SHP77 treated with DMSO at 0.1 percent for 48 hours (cell line): ENCODE data around the gene AMMECR1L.
"Not testable (repeated sequence)": the region's sequence is repeated elsewhere in the genome, so short reads cannot be mapped to it uniquely, and the experiment has no call there.

Experiments used
- DNase-seq: peaks from one replicate; lab custom pipeline; 2025; lab: John Stamatoyannopoulos, UW

AMMECR1L gene

DNA sequence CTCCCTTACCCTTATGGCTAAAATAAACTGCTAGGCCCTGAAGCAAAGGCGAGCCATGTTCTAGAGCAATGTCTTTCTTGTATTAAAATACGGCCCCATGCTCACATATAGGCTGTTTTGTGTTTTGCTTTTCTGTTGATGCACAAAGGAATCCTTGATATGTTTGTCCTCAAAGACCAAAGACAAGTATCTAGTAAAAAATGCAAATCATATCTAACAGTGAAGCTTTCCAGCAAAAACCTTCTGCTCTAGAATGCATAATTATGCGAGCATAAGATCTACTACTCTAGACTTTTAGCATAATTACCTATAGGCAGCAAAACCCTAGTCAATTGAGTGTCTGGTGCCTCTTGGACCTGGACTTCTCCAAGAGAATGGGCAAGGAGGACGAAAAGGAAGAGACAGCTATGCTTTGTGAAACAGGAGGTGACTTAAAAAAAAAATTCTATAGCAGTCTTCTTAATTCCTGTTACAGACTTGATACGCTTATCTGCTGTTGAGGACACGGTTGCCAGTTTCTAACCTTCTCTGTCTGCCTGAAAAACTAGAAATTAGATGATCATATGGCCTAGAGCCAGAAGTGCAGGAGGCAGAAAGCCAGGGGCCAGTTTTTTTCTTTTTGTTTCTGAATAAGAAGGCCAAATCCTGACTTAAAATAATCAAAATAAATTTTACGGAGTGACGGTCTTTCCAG lies 1.5 kb upstream of the AMMECR1L start:
- no peak for DNase-seq

DNA sequence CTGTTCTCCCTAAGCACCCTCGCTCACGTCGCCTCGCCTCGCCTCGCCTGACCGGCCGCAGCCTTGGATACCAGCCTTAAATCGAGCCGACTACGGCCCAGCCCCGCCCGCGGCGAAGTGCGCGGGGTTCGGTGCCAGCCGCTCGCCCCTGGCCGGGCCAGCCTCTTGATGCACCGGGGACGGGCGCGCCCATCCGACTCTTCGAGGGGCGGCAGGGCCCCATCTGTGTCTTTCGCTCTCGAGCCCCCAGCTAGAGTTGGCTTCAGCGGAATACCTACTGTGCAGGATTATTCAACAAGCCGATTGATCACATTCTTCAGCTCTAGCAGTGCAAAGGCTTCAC lies 808 bp upstream of the AMMECR1L start:
- DNase-seq = not testable (repeated sequence)

DNA sequence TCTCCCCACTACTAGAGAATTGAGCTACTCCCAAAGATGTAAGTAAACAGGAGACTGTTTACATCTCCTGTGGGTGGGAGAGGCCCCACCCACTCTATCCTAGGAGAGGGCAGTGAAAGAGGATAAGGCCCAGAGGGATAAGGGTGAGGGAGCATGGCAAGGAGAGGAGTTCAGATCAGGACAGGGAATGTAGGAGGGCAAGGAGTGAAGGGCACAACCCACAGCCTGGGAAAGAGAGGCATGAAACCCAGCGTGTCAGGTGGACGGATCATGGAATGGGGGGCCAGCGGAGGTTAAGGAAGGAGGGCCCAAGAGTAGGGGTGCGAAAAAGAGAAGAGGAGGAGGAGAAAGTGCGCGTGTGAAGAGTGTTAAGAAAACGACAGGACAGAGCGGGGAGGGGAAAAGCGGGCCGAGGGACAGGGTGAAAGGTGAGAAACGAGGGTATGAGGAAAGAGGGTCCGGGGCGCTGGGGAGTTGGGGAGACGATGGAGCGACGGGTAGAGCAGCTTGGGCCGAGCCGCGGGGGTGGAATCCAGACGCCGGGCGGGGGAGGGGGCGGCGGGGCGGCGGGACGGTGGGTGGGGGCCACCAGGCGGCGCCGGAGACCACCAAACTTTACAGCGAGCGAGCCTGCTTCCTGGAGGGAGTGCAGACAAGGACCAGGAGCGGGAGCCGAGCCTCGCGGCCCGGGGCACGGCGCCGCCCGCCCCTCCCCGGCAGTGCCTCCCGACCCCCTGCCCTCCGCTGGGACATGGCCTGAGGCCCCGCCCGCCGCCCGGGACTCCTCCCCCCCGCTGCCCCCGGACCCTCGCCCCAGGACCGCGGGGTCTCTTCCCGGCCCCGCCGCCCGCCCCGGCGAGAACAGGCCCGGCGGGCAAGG lies 655 bp downstream of the AMMECR1L start:
- DNase-seq = not testable (repeated sequence)

DNA sequence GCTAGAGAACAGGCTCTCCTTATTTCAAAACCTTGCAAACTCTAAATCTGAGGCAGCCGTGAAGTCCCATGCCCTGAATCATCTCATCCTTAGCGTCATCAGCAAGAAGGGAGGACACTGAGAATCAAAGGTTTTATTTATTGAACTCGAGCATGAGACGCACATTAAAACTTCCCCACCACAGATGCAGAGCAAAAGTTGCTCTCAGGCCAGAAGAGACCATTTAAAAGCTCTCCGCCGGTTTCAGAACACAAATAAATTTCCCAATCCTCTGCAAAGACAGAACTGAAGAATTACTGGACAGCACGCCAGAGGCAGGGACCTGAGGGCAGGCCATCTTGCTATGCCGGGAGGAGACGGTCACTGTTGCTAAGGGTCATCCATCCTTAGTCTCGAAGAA lies 1.3 kb downstream of the AMMECR1L start:
- DNase-seq = no peak

DNA sequence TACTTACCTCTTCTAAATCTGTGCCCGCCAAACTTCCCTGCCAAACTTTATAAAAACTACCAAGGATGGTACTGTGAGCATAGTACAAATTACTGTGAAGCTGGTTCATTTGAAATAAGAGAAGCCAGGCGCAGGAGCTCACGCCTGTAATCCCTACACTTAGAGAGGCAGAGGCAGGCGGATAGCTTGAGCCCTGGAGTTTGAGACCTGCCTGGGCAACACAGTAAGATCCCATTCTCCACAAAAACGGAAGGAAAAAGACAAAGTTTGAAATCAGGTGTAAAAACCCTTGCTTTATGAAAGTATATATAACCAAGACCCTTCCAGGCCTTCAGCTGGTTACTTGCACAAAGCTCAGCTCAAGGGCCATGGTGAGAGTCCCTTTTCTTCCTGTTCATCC lies 5.9 kb downstream of the AMMECR1L start:
- no peak for DNase-seq

DNA sequence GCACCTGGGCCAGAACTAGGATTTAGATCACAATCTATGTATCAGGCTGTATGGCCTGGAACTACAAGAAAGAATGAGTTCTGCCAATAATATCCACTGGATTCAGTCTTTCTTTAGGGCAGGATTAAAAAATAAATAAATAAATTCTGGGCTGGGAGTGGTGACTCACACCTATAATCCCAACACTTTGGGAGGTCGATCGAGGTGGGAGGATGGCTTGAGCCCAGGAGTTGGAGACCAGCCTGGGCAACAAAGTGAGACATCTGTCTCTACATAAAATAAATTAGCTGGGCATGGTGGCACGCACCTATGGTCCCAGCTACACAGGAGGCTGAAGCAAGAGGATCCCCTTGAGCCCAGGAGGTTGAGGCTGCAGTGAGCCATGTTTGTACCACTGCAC lies 8.1 kb downstream of the AMMECR1L start:
- DNase-seq = no peak

DNA sequence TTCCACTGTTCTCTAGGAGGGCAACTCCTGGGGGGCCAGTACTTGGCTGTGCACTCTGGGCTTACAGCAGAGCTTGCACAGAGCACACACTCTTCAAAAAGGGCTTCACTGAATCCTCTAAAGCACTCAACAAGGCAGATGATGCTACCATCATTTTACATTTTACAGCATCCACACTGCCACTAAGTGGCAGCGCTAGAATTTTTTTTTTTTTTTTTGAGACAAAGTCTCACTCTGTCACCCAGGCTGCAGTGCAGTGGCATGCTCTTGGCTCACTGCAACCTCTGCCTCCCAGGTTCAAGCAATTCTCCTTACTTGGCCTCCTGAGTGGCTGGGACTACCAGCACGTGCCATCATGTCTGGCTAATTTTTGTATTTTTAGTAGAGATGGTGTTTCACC lies 8.6 kb downstream of the AMMECR1L start:
- DNase-seq = no peak

DNA sequence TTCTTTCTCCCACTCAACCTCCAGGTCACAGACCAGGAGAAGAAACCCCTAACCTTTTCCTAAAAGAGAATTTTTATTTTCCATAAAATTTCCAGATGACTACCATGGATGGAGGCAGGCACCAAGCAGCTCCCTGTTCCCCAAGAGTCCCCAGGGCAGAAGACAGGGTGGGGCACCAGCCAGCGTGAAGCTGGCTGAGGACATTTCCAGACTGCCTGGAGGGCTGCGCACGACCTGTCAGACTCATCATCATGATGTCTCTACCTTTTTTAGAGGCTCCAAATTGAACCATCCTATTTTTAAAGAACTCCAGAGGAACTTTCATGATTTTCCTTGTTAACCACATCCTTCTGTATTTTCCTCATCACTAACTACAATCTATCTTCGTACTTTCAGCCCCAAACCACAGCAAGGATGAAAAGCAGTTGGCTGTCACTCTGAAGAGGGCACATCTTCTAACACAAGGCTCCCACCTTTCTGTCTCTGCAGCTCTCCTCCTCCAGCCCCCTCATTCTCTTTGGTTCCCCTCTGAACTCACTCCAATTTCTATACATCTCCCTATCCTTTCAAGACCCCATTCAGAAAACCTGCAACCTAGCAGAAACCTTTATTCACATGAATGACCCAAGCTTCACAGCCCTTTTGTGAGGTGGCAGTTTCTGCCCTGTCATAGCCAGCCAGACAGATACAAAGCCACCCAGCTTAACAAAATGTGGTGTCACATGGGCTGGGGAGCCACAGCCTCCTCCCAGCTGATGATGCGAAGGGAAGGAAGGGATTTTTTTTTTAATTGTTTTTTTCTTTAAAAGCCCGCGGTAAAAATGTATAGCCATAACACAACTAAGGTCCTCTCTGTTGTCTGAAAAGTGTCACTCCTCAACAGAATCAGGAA lies 11.1 kb downstream of the AMMECR1L start:
- DNase-seq = no peak

DNA sequence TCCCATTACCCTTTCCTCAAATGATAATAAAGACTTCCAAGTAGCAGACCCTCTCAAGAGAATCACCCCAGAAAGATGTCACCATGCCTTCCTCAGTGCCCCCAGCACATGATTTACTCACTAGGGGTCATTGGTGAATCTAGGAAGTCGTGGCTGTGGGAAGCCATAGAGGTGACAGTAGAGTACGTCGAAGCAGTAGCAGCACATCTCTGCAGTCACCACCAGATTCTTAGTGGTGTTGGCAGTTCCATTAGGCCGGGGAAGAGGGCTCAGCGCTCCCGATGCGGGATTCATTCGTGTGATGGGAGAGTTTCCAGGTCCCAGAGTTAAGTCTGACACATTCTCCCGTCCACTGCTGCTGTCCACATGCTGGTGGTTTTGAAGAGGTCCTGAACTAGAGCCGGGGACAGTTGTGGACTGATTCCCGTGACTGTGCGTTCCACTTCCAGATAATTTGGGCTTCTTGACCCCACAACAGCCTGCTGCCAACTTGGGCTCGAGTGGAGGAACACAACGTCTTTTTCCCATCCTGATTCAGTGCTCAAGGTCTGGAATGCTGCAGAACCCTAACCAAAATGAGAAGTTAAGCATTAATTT lies 12.0 kb downstream of the AMMECR1L start:
- no peak for DNase-seq

DNA sequence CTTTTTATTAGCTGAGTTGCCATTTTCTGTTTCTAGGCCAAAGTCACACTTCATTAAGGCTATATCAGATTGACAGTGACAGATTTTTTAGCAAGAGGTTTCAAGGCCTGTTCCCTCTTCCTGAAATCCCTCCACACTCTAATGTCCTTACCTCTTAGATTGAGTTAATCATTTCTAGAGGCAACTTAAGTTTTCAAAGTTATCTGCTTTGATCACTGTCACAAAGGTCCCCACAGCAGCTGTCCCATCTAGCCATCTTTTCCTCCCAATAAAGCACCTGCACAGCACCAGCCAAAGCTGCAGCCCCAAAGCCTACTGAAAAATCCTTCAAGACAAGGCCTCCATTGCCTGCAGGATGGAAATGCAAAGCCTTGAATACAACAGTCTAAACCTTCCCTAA lies 13.4 kb downstream of the AMMECR1L start:
- DNase-seq = no peak

DNA sequence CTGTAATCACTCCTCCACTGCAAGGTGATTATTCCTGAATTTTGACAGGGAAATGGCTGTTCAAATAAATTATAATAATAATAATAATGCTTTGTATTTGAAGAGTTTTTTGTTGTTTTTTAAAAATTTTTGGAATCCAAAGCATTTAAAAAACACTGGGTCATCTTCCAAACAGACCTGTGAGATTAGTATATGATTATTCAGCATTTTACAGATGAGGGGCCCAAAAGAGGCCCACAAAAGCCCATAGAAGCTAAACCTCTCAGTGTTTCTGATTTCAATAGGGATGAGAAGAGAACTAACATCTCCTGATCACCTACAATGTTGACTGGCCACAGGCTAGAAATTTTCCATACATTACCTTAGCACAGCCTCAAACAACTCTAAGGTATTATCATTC lies 19.8 kb downstream of the AMMECR1L start:
- DNase-seq = no peak

DNA sequence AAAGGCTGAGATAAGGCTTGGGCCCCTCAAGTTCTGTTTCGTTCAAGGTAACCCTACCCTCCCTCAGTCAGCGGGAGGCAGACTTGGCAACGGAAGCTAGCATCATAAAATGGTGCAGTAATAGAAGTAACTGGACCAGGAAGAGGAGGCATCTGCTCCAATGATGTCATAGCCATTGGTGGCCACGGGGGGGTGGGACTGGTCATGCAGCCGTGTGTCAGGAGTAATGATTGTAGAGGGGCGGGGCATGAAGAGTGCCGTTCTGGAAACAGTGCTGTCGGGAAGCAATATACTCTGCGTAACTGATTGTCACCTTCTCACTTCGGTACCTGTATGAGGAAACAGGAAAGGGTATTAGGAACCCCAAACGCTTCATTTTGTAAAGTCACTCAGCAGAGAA lies 20.9 kb downstream of the AMMECR1L start:
- DNase-seq = no peak

DNA sequence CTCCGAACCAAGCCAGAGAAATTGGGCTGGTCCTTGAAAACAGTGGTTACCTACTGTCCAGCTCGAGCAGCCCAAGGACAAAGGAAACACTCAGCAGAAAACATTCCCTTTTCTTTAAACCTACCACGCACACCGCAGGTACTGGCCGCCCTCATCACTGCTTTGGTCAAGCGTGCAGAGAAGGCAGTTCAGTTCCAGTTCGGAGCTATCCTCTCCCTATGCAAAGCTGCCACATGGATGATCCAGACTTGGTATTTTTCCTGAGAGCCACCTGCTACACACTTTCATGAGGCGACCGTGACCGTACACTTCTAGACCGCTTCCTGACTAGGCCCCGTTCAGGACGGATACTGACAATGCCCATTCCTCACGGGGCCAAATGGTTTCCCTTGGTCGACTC lies 23.5 kb downstream of the AMMECR1L start:
- no peak for DNase-seq

DNA sequence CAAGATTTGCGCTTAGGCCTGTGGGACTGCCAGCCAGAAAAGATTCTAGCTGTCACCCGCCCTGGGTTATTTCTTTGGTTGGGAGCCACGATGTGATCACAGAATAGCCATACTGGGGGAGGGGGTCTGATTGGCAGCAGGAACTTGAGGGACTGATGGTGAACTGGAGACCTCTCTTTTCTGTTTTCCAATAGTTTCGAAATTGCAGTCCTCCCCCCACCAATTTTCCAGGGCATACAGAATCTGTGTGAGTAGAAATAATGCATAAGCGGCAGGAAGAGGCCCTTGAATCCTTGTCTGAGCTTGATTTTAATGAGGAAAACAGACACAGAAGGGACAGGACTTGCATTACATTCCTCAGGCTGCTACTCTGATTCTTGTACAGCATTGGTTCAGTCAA lies 25.6 kb downstream of the AMMECR1L start:
- no peak for DNase-seq

DNA sequence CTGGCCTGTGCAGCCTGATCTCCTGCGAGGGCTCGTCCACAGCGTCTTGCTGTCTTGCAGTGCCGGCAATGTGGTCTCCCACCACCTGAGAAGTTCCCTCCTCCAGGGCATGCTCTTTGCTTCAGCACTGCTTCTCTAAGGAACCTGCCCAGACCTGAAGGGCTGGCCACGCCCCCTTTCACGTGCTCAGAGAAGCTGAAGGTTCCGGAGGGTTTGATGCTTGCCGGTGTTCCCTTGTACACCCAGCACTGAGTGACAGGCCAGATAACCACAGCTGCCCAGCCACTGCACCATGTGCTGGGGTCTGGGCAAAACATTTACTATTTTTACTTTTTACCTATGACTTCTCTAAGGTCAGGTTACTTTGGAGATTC lies 26.1 kb downstream of the AMMECR1L start:
- no peak for DNase-seq

DNA sequence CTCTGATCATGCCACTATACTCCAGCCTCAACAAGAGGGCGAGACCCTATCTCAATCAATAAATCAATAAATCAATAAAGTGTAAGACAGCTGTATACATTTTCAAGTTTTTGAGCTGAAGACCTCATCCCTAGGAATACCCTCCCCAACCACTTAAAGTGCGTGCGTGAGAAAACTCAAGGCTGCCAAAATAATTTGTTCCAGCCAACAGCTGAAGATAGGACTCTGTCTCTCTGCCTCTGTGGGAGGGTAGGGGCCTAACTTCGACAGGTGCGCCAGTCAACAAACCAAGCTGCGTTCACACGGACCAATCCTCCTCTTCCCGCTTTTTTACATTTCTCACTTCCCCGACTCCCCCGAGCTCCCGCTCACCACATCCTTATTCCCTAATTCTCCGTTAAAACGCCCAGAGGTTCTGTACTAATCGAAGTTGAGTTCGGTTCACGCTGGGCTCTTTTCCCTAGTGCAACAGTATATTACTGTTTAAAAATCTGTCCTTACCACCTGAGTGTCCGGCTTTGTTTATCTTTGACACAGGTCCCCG lies 28.4 kb downstream of the AMMECR1L start:
- no peak for DNase-seq

DNA sequence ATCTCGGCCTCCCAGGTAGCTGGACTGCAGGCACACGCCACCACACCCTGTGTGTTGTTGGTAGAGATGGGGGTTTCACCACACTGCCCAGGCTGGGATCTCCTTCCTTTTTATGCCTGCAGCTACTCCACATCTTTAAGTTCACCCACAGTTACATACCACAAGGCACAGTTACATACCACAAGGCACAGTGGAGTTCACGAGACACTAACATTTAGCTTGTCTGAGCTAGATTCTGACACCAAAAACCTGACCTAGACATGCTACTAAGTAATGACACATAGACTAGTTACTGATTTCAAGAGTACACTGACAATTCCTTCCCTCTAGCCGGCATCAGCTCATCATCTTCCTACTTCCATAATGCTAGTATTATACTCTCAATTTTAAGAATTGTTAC lies 32.1 kb downstream of the AMMECR1L start:
- DNase-seq = no peak

DNA sequence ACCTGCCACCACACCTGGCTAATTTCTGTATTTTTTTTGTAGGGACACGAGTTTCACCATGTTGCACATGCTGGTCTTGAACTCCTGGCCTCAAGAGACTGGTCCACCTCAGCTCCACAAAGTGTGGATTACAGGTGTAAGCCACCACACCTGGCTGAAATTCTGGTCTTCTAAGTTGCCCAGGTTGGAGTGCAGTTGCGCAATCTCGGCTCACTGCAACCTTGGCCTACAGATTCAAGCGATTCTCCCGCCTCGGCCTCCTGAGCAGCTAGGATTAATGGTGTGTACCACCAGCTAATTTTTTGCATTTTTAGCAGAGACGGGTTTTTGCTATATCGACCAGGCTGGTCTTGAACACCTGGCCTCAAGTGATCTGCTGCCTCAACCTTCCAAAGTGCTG lies 33.4 kb downstream of the AMMECR1L start:
- DNase-seq = no peak

DNA sequence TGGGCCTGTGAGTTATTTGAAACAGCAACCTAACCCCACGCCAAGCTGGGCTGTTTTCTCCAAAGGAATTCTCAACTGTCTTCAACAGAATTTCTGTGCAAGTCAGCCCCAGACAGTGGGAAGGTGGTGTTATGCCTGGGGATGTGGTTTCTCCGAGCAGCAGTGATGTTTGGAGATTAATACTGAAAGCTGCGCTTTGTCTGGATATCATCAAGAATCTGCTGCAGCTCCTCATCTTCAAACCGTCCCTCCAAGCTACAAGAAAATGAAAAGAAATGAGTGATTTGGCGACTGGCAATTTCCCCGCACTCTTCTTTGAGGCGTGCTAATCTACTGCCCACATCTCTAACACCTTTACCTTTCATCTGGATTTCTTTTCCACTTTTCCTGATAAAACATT lies 37.8 kb downstream of the AMMECR1L start:
- no peak for DNase-seq

DNA sequence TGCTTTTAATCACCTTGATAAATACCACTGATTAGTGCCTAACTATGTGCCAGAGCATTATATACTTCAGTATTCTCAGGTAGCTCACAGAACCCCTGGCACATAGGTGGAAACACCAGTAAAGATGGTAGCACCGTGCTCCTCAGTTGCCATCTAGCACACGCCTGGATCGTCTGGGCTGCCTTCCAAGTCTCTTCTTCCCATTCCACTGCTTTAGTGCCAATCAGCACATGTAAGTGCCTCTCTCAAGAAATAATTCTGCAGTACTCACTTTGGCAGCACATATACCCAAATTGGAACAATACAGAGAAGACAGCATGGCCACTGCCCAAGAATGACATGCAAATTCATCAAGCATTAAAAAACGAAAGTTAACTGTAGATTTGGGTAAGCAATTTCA lies 40.8 kb downstream of the AMMECR1L start:
- DNase-seq = no peak

DNA sequence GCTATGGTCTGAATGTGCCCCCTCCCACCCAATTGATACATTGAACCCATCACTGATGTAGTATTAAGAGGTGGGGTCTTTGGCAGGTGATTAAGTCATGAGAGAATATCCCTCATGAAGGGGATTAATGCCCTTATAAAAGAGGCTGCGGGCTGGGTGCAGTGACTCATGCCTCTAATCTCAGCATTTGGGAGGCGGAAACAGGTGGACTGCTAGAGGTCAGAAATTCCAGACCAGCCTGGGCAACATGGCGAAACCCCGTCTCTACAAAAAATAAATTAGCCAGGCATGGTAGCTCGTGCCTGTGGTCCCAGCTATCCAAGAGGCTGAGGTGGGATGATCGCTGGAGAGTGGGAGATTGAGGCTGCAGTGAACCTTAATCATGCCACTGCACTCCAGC lies 42.1 kb downstream of the AMMECR1L start:
- DNase-seq = no peak
